Measurements from ENCODE around the gene C14orf180. TPM values are rescaled to one million over a fixed set of nuclear protein-coding genes. Genes with fewer than 3 reads are reported as not detected.

Gene C14orf180
- total RNA-seq, 2 experiments from 2014 or later: not detected

DNA sequence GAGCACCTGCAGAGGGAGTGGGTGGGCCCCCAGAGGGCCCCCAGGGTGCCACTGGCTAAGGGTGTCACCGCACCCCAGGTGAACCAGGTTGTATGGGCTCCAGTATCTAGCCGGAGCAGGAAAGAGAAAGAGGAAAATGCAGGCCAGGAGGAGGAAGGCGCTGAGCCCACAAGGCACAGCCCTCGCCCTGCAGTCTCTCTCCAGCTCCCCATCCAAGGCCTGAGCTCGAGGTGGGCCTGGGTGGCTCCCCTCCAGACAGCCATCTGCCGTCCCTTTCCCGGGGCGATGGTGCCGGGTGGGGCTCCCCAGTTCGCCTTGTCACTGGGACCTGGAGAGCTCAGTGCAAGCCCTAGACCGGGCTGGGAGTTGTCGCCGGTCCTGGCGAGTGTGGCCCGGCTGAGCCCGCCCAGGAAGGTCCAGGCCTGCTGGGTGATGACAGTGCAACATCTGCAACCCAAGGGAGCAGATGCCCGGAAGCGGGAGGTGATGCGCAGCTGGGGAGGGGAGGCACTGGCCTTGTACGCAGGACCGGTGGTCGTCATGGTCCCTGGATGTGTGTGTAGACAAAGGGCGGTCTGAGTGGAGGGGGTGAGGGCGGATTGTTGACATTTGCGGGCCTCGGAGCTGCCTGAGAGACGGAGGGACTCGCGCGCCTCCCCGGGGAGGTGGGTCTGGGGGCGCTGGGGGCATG is 24.3 kb downstream of the C14orf180 start:
- intact Hi-C loops (cut with micrococcal nuclease; ENCODE audit: unreplicated experiment): no loop called here
- H3K4me1 ChIP-seq (ENCODE audit: insufficient read depth, low read length, poor library complexity, severe bottlenecking): no peaks in the 10 kb centered on the region
- no peak overlapping the region for H3K27ac ChIP-seq (ENCODE audit: low read depth, low read length, poor library complexity, severe bottlenecking)
- H4K20me1 ChIP-seq (ENCODE audit: insufficient read depth, low read length): no peaks in the 10 kb centered on the region
- H3K9me3 ChIP-seq (ENCODE audit: low read length): no peaks in the 10 kb centered on the region
- no peaks in the 10 kb centered on the region for H3K36me3 ChIP-seq (ENCODE audit: insufficient read depth, low read length)
- H3K79me2 ChIP-seq (ENCODE audit: insufficient read depth, low read depth, low read length): no peaks in the 10 kb centered on the region
- ChIA-PET CTCF (ENCODE audit: unreplicated experiment) (no interaction called here), POLR2A (no interaction called here)
- H3K4me3 ChIP-seq (ENCODE audit: low read depth, low read length, poor library complexity, severe bottlenecking): no peak overlapping the region
- no peak for DNase-seq (ENCODE audit: low spot score)
- TF ChIP-seq, protein P1, sequence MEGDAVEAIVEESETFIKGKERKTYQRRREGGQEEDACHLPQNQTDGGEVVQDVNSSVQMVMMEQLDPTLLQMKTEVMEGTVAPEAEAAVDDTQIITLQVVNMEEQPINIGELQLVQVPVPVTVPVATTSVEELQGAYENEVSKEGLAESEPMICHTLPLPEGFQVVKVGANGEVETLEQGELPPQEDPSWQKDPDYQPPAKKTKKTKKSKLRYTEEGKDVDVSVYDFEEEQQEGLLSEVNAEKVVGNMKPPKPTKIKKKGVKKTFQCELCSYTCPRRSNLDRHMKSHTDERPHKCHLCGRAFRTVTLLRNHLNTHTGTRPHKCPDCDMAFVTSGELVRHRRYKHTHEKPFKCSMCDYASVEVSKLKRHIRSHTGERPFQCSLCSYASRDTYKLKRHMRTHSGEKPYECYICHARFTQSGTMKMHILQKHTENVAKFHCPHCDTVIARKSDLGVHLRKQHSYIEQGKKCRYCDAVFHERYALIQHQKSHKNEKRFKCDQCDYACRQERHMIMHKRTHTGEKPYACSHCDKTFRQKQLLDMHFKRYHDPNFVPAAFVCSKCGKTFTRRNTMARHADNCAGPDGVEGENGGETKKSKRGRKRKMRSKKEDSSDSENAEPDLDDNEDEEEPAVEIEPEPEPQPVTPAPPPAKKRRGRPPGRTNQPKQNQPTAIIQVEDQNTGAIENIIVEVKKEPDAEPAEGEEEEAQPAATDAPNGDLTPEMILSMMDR (conservative IDR thresholded peaks at IDR 0.05; ENCODE audit: low read length): no peak
- no peak for TF ChIP-seq EZH2phosphoT487 (IDR thresholded peaks at IDR 0.05; ENCODE audit: borderline replicate concordance, low read depth, low read length)
- H3K9me2 ChIP-seq (ENCODE audit: insufficient read depth, low read length): no peaks in the 10 kb centered on the region
- no peak overlapping the region for H3K4me2 ChIP-seq (ENCODE audit: low read length)
- no TSS peak for BruUV-seq (replicated peaks)
- no peak overlapping the region for H2AFZ ChIP-seq (ENCODE audit: low read length)

DNA sequence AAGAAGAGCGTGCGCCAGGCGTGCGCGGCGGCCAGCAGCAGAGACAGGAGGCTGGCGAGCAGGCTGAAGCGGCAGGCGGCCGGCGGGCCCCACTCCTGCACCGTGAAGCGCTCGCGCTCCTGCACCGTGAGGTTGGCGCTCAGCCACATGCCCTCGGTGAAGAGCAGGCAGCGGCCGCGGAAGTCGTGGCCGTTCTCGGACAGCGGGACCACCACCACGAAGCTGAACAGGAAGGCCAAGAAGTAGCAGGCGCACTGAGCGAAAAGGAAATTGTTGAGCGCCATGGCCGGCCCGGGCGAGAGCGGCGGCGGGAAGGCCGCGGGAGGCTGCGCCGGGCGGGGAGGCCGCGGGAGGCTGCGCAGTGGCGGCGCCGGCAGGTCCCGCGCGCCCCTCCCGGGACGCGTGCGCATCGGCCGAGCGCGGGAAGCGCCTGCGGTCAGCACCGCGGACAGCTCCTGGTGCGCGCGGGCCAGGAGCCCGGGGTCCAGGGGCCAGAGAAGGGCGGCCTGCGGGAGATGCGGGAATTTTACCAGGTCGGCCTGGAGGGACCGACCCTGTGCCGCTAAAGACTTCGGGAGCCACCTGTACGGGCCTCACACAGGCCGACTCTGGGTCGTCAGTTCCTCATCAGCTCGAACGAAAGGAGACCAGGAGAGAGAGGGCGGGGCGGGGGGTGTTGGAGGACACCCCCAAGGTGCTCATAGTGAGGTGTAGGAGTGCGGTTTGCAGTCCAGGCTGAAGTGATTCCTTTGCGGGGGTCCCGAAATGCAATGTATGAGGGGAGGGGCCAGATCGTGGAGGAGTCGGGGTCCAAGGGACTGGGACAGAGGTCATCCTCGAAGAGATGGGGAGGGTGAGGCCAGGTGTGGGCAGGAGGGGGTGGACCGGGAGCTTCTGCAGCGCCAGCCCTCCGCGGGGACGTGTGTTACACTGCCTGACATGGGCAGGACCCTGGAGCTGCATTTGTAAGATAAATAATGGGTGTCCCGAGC is 25.2 kb downstream of the C14orf180 start, which contains the start of gene TMEM179:
Gene TMEM179, minus strand, starts transcription at position 315 of the 992 bp plus-strand sequence. Its CDS starts 31 bp downstream, at position 284.
- no peak within 1 kb of the TSS for H3K4me3 ChIP-seq (ENCODE audit: low read depth, low read length, poor library complexity, severe bottlenecking)
- DNase-seq (ENCODE audit: low spot score): no peak
- ChIA-PET CTCF (ENCODE audit: unreplicated experiment) (no interaction called here), POLR2A (no interaction called here)
- no peak within 1 kb of the TSS for H3K27ac ChIP-seq (ENCODE audit: low read depth, low read length, poor library complexity, severe bottlenecking)
- TF ChIP-seq, protein P1 (conservative IDR thresholded peaks at IDR 0.05; ENCODE audit: low read length): no peak
- TF ChIP-seq EZH2phosphoT487 (IDR thresholded peaks at IDR 0.05; ENCODE audit: borderline replicate concordance, low read depth, low read length): no peak
- no peaks in the 10 kb centered on the region for H3K79me2 ChIP-seq (ENCODE audit: insufficient read depth, low read depth, low read length)
- no TSS peak for BruUV-seq (replicated peaks)
- H4K20me1 ChIP-seq (ENCODE audit: insufficient read depth, low read length): no peaks in the 10 kb centered on the region
- H3K36me3 ChIP-seq (ENCODE audit: insufficient read depth, low read length): no peaks in the 10 kb centered on the region
- H3K4me1 ChIP-seq (ENCODE audit: insufficient read depth, low read length, poor library complexity, severe bottlenecking): no peaks in the 10 kb centered on the region
- no peak within 1 kb of the TSS for H2AFZ ChIP-seq (ENCODE audit: low read length)
- intact Hi-C loops (cut with micrococcal nuclease; ENCODE audit: unreplicated experiment): no loop called here
- H3K4me2 ChIP-seq (ENCODE audit: low read length): no peak within 1 kb of the TSS
- H3K9me3 ChIP-seq (ENCODE audit: low read length): no peaks in the 10 kb centered on the region
- no peaks in the 10 kb centered on the region for H3K9me2 ChIP-seq (ENCODE audit: insufficient read depth, low read length)
